OCI-LY1 (cell line): ENCODE data around the gene ME1.

Experiments
- H2AFZ ChIP-seq: fragments of 200-600 bp; sonication (generic), shearing (Covaris generic); 2 replicates; pipeline ENCODE4 v1.6.0; 2014; ENCODE audit warnings: antibody characterized with exemption, mild to moderate bottlenecking, low read length
- H3F3A ChIP-seq: fragments of 200-600 bp; sonication (generic), shearing (Covaris generic); 2 replicates; pipeline ENCODE4 v1.6.0; 2014; ENCODE audit warnings: mild to moderate bottlenecking, antibody characterized with exemption, low read length, moderate library complexity; ENCODE audit not compliant: insufficient read depth
- H3K27ac ChIP-seq: fragments of 200-600 bp; sonication (generic); 2 replicates; pipeline ENCODE4 v1.5.1; 2014; ENCODE audit warnings: low read length, mixed run types, mild to moderate bottlenecking, low read depth; ENCODE audit not compliant: poor library complexity, severe bottlenecking
- H3K27me3 ChIP-seq: fragments of 200-600 bp; sonication (generic); 2 replicates; pipeline ENCODE4 v1.6.0; 2014; ENCODE audit warnings: antibody characterized with exemption, mild to moderate bottlenecking, low read length, moderate library complexity; ENCODE audit not compliant: insufficient read depth
- H3K36me3 ChIP-seq: fragments of 200-600 bp; sonication (generic); 2 replicates; pipeline ENCODE4 v1.6.1; 2014; ENCODE audit warnings: mild to moderate bottlenecking, antibody characterized with exemption, low read length, moderate library complexity, mixed read lengths; ENCODE audit not compliant: insufficient read depth
- H3K4me1 ChIP-seq: fragments of 200-600 bp; sonication (generic); 2 replicates; pipeline ENCODE4 v1.5.1; 2014; ENCODE audit warnings: mild to moderate bottlenecking, low read length, moderate library complexity; ENCODE audit not compliant: insufficient read depth, severe bottlenecking
- H3K4me2 ChIP-seq: fragments of 200-600 bp; sonication (generic), shearing (Covaris generic); 2 replicates; pipeline ENCODE4 v1.6.1; 2014; ENCODE audit warnings: low read length
- H3K4me3 ChIP-seq: fragments of 200-600 bp; sonication (generic); 2 replicates; pipeline ENCODE4 v1.5.1; 2014; ENCODE audit warnings: low read length, low read depth, mild to moderate bottlenecking, mixed read lengths; ENCODE audit not compliant: poor library complexity, severe bottlenecking
- H3K79me2 ChIP-seq: fragments of 200-600 bp; shearing (Covaris generic); 2 replicates; pipeline ENCODE4 v1.6.1; 2016; ENCODE audit warnings: mixed run types, low read length, mixed read lengths; ENCODE audit not compliant: insufficient read depth
- H3K9ac ChIP-seq: fragments of 200-600 bp; sonication (generic), shearing (Covaris generic); 2 replicates; pipeline ENCODE4 v1.6.1; 2014; ENCODE audit warnings: mild to moderate bottlenecking, low read length, mixed read lengths
- H3K9me2 ChIP-seq: fragments of 200-600 bp; sonication (generic), shearing (Covaris generic); 2 replicates; pipeline ENCODE4 v1.6.1; 2014; ENCODE audit warnings: low read depth, mild to moderate bottlenecking, low read length, mixed read lengths
- H3K9me3 ChIP-seq: fragments of 200-600 bp; shearing (Covaris generic); 2 replicates; pipeline ENCODE4 v1.6.1; 2014; ENCODE audit warnings: low read length, mixed read lengths
- H4K20me1 ChIP-seq: fragments of 200-600 bp; sonication (generic), shearing (Covaris generic); 2 replicates; pipeline ENCODE4 v1.6.0; 2016; ENCODE audit warnings: mild to moderate bottlenecking, low read length; ENCODE audit not compliant: insufficient read depth
- CTCF ChIP-seq: fragments of 200-600 bp; sonication (generic), shearing (Covaris generic); IDR thresholded peaks from 2 replicates; pipeline ENCODE4 v1.5.1; 2017; ENCODE audit warnings: mild to moderate bottlenecking, antibody characterized with exemption, low read length, moderate library complexity, mixed read lengths
- EZH2 ChIP-seq: fragments of 200-600 bp; sonication (generic), shearing (Covaris generic); IDR thresholded peaks from 2 replicates; pipeline ENCODE4 v1.8.0; 2017; ENCODE audit warnings: borderline replicate concordance, mixed run types, mild to moderate bottlenecking, antibody characterized with exemption, low read length, moderate library complexity, mixed read lengths

The ME1 gene

GRCh38 chr6:83431545-83432155 lies 799 bp upstream of the ME1 start:
- Histone ChIP-seq H3K36me3 (no peaks in the 10 kb centered on the region), H3K4me2 (no peak overlapping the region), H4K20me1 (no peaks in the 10 kb centered on the region), H3K27ac (no peak overlapping the region), H3K4me3 (no peak overlapping the region), H3F3A (no peaks in the 10 kb centered on the region), H3K27me3 (no peaks in the 10 kb centered on the region), H2AFZ (no peak overlapping the region), H3K9me2 (no peaks in the 10 kb centered on the region), H3K9me3 (no peaks in the 10 kb centered on the region), H3K4me1 (no peaks in the 10 kb centered on the region), H3K79me2 (no peaks in the 10 kb centered on the region), H3K9ac (no peak overlapping the region)
- TF ChIP-seq CTCF (no peak), EZH2 (no peak)

- Histone ChIP-seq H3K4me3 (no peak overlapping the region), H2AFZ (no peak overlapping the region), H3K9ac (no peak overlapping the region)
These were observed 817 bp downstream of the ME1 start for GRCh38 chr6:83429857-83430610.

GRCh38 chr6:83429269-83429668 lies 1.6 kb downstream of the ME1 start:
- no peaks in the 10 kb centered on the region for H3K79me2 ChIP-seq
- H3K4me1 ChIP-seq: no peaks in the 10 kb centered on the region
- H3F3A ChIP-seq: no peaks in the 10 kb centered on the region
- no peak for TF ChIP-seq EZH2
- TF ChIP-seq CTCF: no peak
- H3K27ac ChIP-seq: no peak overlapping the region
- no peak overlapping the region for H3K4me2 ChIP-seq
- H3K4me3 ChIP-seq: no peak overlapping the region
- H4K20me1 ChIP-seq: no peaks in the 10 kb centered on the region
- H3K9me2 ChIP-seq: no peaks in the 10 kb centered on the region
- no peaks in the 10 kb centered on the region for H3K9me3 ChIP-seq
- no peaks in the 10 kb centered on the region for H3K36me3 ChIP-seq
- no peak overlapping the region for H3K9ac ChIP-seq
- H3K27me3 ChIP-seq: no peaks in the 10 kb centered on the region
- no peak overlapping the region for H2AFZ ChIP-seq

More at GRCh38 chr6:83429857-83430610, 817 bp downstream of the ME1 start:
- Histone ChIP-seq H3K79me2 (no peaks in the 10 kb centered on the region), H3K36me3 (no peaks in the 10 kb centered on the region), H3K9me2 (no peaks in the 10 kb centered on the region), H3K27ac (no peak overlapping the region), H3K4me1 (no peaks in the 10 kb centered on the region), H3F3A (no peaks in the 10 kb centered on the region), H3K9me3 (no peaks in the 10 kb centered on the region), H3K27me3 (no peaks in the 10 kb centered on the region), H3K4me2 (no peak overlapping the region), H4K20me1 (no peaks in the 10 kb centered on the region)
- TF ChIP-seq CTCF: no peak
- no peak for TF ChIP-seq EZH2
